22Rv1 (cell line): Measurements from ENCODE around the gene TBC1D16.

Experiments
- CTCF ChIP-seq: fragments of 450-650 bp; IDR thresholded peaks from 2 replicates; pipeline ENCODE4 v1.5.1; 2017; ENCODE audit warnings: mild to moderate bottlenecking
- ZFX ChIP-seq: fragments of 450-650 bp; IDR thresholded peaks from 2 replicates; pipeline ENCODE4 v1.6.1; 2017; ENCODE audit warnings: antibody characterized with exemption, borderline replicate concordance

GRCh38 chr17:79887451-79887991 lies 148.2 kb downstream of the TBC1D16 start:
- TF ChIP-seq CTCF: no peak
- TF ChIP-seq ZFX: no peak
